ENCODE results near the gene LIN9.
"Not testable (repeated sequence)": the region's sequence is repeated elsewhere in the genome, so short reads cannot be mapped to it uniquely, and the experiment has no call there.

LIN9 gene, protein sequence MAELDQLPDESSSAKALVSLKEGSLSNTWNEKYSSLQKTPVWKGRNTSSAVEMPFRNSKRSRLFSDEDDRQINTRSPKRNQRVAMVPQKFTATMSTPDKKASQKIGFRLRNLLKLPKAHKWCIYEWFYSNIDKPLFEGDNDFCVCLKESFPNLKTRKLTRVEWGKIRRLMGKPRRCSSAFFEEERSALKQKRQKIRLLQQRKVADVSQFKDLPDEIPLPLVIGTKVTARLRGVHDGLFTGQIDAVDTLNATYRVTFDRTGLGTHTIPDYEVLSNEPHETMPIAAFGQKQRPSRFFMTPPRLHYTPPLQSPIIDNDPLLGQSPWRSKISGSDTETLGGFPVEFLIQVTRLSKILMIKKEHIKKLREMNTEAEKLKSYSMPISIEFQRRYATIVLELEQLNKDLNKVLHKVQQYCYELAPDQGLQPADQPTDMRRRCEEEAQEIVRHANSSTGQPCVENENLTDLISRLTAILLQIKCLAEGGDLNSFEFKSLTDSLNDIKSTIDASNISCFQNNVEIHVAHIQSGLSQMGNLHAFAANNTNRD

GRCh38 chr1:226308723-226309397 is at the start of gene LIN9:
TSS of gene LIN9 (minus strand) at chr1:226309164. CDS start at chr1:226309139, 25 bp downstream.
- peak; percentile 61 for DNase-seq (ENCODE audit: low spot score)

- DNase-seq (ENCODE audit: low spot score): no peak
These were observed 48.5 kb upstream of the LIN9 start for GRCh38 chr1:226357416-226357815.

DNA sequence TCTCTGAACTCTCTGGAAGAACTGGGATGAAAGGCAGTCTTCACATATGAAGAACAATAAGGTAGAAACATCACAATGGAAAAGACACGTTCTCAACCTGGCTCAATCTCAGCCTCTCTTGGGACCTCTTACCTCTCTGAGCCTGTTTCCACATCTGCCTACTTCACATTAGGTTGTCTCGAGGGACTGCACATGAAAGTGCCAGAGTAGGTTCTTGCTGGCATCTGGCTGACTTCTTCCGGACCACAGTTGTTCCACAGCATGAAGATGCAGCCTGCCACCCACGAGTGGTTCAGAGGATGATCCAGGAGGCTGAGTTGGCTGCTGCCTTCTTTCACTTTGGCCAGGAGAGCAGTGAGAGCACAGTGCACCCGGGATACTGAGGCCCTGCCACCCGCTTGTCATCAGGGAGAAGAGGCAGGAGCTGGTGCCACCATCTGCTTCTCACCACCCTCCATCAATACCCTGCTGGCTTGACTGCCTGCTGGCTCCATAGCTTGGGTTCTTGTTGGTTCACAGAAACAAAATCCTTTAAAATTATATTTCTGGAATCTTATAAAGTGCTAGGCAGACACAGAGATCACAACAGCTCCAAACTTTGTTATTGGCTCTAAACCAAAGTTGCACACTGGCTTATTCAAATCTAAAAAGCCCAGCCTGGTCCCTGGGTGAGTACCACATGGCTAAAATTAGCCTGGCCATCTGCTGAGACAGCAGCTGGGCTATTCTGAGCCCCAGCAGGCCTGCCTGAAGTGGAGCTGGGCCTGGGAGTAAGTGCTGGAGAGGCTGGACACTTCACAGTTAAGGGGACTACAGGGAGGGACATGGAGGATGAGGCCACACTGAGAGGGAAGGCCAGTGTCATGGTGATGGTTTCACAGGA is 46.9 kb upstream of the LIN9 start:
- peak; percentile 37 for DNase-seq (ENCODE audit: low spot score)

GRCh38 chr1:226355016-226355415 is 46.1 kb upstream of the LIN9 start:
- DNase-seq (ENCODE audit: low spot score): no peak

DNA sequence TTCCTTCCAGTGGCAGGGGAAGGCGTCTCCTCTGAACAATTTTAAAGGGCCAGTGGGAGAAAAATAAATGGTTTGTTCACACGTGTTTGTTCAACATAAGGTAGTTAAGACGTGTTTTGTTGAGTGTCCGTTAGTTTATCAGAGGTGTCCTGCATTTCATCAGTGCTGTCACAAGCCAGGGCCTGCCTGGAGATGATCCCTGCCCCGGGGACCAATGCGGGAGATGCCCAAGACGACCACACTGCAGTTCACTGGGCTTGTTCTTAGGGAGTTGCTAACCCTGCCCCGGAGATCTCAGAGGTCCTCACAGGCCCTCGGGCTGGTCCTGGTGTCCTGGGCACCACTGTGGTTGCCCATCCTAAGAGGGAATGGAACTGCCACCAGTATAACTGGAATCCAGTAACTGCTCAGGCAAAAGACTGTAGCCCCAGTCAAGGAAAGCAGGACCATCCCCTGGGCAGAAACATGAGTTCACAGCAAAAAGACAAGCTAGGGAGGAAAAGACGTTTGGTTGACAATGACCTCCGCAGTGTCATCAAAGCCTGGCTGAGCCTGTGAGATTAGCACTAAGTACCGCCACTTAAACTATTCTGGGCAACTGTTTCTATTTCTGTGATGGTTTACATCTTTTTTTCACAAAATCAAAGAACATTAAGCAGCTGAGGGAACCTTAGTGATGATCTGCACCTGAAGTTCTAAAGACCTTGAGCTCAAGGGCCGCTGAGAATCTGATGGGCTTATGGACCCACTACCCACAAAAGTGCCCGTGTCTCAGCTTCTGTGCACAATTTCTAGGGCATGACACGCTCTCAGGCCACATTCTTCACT is 44.9 kb upstream of the LIN9 start:
- no peak for DNase-seq (ENCODE audit: low spot score)

GRCh38 chr1:226351709-226352108 is 42.7 kb upstream of the LIN9 start:
- no peak for DNase-seq (ENCODE audit: low spot score)

DNA sequence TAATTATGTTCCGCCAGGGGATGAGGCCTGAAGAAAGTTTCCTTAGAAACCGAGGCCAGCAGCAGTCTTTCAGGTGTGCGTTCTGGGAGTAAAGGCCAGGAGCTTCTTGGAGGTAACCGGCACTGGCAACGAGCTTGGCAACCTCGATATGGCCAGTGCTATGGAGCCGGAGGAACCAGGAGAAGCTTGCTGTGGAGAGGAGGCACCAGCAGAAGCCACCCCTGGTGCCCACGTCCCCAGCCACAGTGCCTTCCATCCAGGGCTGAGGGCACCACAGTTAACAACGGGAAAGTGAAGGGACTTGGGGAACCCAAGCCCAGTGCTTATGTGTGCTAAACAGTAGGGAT is 41.5 kb upstream of the LIN9 start:
- DNase-seq (ENCODE audit: low spot score): no peak

DNA sequence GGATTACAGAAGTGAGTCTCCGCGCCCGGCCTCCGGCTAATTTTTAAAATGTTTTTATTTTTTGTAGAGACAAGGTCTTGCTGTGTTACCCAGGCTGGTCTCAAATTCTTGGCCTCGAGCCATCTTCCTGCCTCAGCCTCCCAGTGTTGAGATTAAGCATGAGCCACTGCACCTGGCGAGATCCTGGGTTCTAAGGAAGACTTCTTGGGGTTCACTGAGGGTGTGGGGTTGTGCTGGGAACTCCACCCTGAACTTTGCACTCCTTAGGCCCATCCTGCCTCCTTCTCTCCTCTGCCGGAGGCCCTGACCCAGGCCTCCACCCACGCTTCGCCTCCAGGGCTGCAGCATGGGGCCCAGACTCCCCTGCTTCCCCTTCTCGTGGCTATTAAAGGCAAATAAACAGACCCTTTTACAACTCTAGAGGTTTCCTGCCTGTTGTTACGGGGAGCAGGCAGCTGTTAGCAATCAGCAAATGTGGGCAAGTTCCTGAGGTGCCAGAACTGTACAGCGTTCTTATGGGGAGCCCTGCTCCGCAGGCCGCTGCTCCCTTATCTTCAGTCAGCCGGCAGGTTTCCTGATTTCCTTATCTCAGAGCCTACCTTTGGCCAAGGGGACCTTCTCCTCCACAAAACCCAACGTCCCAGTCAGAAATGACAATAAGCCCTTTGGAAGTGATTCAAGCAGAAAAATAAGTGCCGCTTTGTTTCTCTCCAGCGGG is 41.0 kb upstream of the LIN9 start:
- DNase-seq (ENCODE audit: low spot score): no peak

GRCh38 chr1:226349081-226349480 is 40.1 kb upstream of the LIN9 start:
- DNase-seq (ENCODE audit: low spot score): no peak

DNA sequence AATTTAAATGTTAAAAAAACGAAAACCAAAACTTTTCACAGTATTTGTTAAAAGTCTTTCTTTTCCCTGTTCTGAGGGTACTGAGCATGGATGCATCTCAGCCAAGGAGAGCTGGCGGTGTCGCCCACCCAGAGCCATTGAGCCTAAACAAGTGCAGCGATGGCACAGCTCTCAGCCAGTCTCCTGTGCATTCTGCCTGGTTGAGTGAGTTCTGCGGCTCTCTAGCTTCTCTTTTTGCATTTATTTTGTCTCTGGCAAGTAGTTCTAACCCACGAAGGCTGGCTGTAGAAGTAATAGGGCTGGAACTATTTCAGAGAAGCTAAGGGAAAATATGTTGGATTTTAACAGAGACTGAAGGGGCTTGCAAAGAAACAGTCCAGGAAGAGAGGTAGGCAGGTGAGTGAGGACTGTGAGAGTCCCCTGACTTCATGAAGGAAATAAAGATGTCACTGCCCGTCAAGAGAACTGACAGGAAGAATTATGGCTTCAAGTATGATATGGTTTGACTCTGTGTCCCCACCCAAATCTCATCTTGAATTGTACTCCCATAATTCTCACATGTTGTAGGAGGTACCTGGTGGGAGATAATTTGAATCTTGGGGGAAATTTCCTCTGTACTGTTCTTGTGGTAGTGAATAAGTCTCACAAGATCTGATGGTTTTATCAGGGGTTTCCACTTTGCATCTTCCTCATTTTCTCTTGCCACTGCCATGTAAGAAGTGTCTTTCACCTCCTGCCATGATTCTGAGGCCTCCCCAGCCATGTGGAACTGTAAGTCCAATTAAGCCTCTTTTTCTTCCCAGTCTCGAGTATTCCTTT is 35.7 kb upstream of the LIN9 start:
- DNase-seq (ENCODE audit: low spot score): no peak

DNA sequence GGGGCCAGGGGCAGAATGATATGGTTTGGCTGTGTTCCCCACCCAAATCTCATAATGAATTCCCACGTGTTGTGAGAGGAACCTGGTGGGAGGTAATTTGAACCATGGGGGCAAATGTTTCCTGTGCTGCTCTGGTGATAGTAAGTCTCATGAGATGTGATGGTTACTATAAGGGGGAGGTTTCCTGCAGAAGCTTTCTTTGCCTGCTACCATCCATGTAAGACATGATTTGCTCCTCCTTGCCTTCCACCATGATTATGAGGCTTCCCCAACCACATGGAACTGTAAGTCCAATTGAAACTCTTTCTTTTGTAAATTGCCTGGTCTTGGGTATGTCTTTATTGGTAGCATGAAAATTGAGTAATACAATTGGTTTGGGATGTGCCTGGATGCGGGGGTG is 33.7 kb upstream of the LIN9 start:
- DNase-seq (ENCODE audit: low spot score): no peak

DNA sequence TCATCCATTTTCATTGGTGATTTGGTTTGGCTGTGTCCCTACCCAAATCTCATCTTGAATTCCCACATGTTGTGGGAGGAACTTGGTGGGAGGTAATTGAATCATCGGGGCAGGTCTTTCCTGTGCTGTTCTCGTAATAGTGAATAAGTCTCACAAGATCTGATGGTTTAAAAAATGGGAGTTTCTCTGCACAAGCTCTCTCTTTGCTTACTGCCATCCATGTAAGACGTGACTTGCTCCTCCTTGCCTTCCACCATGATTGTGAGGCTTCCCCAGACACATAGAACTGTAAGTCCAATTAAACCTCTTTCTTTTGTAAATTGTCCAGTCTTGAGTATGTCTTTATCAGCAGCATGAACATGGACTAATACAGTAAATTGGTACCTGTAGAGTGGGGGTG is 31.1 kb upstream of the LIN9 start:
- not testable (repeated sequence) for DNase-seq (ENCODE audit: low spot score)

GRCh38 chr1:226337276-226337875 is 28.4 kb upstream of the LIN9 start:
- DNase-seq (ENCODE audit: low spot score): no peak

GRCh38 chr1:226335661-226336060 is 26.7 kb upstream of the LIN9 start:
- no peak for DNase-seq (ENCODE audit: low spot score)

- DNase-seq (ENCODE audit: low spot score): no peak
These were observed 24.0 kb upstream of the LIN9 start for GRCh38 chr1:226332947-226333346.

DNA sequence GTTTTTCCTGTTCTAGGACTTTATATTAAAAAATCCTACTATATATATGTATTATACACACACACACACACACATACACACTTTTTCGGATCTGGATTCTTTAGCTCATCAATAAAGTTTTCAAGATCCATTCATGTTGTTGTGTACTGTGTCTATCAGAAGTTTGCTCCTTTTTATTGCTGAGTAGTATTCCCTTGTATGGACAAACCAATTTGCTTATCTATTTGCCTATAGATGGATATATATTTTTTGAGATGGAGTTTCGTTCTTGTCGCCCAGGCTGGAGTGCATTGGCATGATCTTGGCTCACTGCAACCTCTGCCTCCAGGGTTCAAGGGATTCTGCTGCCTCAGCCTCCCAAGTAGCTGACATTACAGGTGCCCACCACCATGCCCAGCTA is 20.3 kb upstream of the LIN9 start:
- DNase-seq (ENCODE audit: low spot score): no peak

DNA sequence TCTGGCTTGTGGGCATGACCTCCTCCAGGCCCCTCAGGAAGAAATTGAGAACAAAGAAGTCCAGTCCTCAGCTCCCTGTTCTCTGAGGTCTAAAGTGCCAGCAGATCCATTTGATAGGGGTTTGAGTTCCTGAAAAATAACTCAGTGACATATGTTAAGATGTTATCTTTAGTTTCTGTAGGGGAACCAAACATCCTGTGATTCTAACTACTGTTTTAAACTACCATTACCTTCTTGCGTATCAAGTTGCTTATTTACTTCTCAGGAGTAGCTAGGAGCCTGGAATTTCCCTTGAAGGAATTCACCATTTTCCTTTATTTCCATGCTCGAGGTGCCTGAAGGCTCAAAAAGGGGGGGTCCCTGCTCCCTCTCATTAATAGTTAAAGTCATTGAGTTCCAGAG is 18.8 kb upstream of the LIN9 start:
- DNase-seq (ENCODE audit: low spot score): no peak

DNA sequence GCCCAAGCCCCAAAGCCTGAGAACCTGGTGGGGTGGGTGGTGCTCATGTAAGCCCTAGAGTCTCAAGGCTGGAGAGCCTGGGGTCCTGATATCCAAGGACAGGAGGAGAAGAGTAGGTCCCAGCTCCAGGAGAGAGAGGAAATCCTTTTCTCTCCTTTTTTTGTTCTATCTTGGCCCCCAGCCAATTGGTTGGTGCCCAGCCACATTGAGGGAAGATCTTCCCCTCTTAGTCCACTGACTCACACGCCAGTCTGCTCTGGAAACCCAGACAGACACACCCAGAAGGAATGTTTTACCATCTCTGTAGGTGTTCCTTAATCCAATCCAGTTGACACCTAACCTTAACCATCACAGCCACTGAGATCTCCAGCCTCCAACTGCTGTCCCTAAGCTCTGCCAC is 16.2 kb upstream of the LIN9 start:
- DNase-seq (ENCODE audit: low spot score): no peak

DNA sequence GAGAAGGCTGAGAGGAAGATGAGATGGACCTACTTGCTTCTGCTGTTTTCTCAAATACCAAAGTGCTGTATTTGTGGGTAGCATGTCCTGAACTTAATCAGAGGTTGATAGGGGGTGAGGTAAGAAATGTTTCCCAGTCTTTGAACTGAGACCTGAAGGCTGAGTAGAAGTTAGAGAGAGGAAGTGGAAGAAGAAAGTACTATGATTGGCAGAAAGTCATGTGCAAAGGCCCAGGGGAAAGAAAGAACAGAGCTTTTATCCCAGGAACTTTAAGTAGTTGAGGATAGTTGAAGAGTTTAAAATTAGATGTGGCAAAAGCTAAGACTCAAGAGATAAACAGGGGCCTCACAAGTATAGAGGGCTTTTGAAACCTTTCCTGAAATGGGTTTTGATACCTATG is 15.5 kb upstream of the LIN9 start:
- no peak for DNase-seq (ENCODE audit: low spot score)

- DNase-seq (ENCODE audit: low spot score): no peak
These were observed 14.0 kb upstream of the LIN9 start for GRCh38 chr1:226322986-226323385.

All from pons (tissue), 1 donor.